Nephron progenitor cell (in vitro differentiated cells): ENCODE data around the gene CACNA1G.
A peak's percentile ranks its signal among the peaks of the same experiment; 100 is the strongest.

Experiments used
- DNase-seq: peaks from one replicate; pipeline ENCODE4 v3.0.0; 2021
- H3K27ac Mint-ChIP-seq: 2 replicates; pipeline ENCODE4 v1.8.0; 2021; ENCODE audit warnings: mild to moderate bottlenecking, moderate library complexity, mixed read lengths
- H3K27me3 Mint-ChIP-seq: 2 replicates; pipeline ENCODE4 v1.8.0; 2021; ENCODE audit warnings: mild to moderate bottlenecking, low read depth, mixed read lengths; ENCODE audit not compliant: poor library complexity
- H3K36me3 Mint-ChIP-seq: 2 replicates; pipeline ENCODE4 v1.8.0; 2021; ENCODE audit warnings: low read depth, mixed read lengths
- H3K4me1 Mint-ChIP-seq: 2 replicates; pipeline ENCODE4 v1.8.0; 2021; ENCODE audit warnings: mixed read lengths
- H3K4me3 Mint-ChIP-seq: 2 replicates; pipeline ENCODE4 v1.8.0; 2021; ENCODE audit warnings: mild to moderate bottlenecking, moderate library complexity, mixed read lengths
- H3K9me3 Mint-ChIP-seq: 2 replicates; pipeline ENCODE4 v1.8.0; 2021; ENCODE audit warnings: mild to moderate bottlenecking, moderate library complexity, mixed read lengths
- TF ChIP-seq, protein P1 (sequence below): fragments of 200-600 bp; sonication (generic); IDR thresholded peaks from 2 replicates; pipeline ENCODE4 v1.5.0; 2021; ENCODE audit warnings: antibody characterized with exemption

The CACNA1G gene

GRCh38 chr17:50615828-50616227 is 55.3 kb downstream of the CACNA1G start:
- Mint-ChIP-seq H3K36me3 (no peaks in the 10 kb centered on the region), H3K4me3 (no peak overlapping the region), H3K27ac (no peak overlapping the region), H3K9me3 (no peaks in the 10 kb centered on the region), H3K27me3 (peaks cover 19% of the 10 kb centered on the region), H3K4me1 (peaks cover 39% of the 10 kb centered on the region)
- TF ChIP-seq, protein P1, sequence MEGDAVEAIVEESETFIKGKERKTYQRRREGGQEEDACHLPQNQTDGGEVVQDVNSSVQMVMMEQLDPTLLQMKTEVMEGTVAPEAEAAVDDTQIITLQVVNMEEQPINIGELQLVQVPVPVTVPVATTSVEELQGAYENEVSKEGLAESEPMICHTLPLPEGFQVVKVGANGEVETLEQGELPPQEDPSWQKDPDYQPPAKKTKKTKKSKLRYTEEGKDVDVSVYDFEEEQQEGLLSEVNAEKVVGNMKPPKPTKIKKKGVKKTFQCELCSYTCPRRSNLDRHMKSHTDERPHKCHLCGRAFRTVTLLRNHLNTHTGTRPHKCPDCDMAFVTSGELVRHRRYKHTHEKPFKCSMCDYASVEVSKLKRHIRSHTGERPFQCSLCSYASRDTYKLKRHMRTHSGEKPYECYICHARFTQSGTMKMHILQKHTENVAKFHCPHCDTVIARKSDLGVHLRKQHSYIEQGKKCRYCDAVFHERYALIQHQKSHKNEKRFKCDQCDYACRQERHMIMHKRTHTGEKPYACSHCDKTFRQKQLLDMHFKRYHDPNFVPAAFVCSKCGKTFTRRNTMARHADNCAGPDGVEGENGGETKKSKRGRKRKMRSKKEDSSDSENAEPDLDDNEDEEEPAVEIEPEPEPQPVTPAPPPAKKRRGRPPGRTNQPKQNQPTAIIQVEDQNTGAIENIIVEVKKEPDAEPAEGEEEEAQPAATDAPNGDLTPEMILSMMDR: no peak
- no peak for DNase-seq

- Mint-ChIP-seq H3K36me3 (no peaks in the 10 kb centered on the region), H3K4me1 (peaks cover 59% of the 10 kb centered on the region), H3K9me3 (no peaks in the 10 kb centered on the region), H3K27ac (no peak overlapping the region), H3K27me3 (peaks cover 29% of the 10 kb centered on the region), H3K4me3 (no peak overlapping the region)
- DNase-seq: no peak
- TF ChIP-seq, protein P1: no peak
Observed at GRCh38 chr17:50618300-50618699, 57.8 kb downstream of the CACNA1G start.

- no peaks in the 10 kb centered on the region for H3K36me3 Mint-ChIP-seq
- H3K4me1 Mint-ChIP-seq: peaks cover 57% of the 10 kb centered on the region
- no peak overlapping the region for H3K4me3 Mint-ChIP-seq
- peaks cover 29% of the 10 kb centered on the region for H3K27me3 Mint-ChIP-seq
- TF ChIP-seq, protein P1: no peak
- no peaks in the 10 kb centered on the region for H3K9me3 Mint-ChIP-seq
- no peak for DNase-seq
- peak overlapping the region; percentile 23 for H3K27ac Mint-ChIP-seq
Observed at GRCh38 chr17:50618941-50619340, 58.4 kb downstream of the CACNA1G start.

- H3K36me3 Mint-ChIP-seq: no peaks in the 10 kb centered on the region
- H3K4me3 Mint-ChIP-seq: no peak overlapping the region
- no peaks in the 10 kb centered on the region for H3K9me3 Mint-ChIP-seq
- peak overlapping the region; percentile 42 for H3K27ac Mint-ChIP-seq
- peaks cover 27% of the 10 kb centered on the region for H3K27me3 Mint-ChIP-seq
- H3K4me1 Mint-ChIP-seq: peaks cover 55% of the 10 kb centered on the region
- TF ChIP-seq, protein P1: no peak
- no peak for DNase-seq
Observed at GRCh38 chr17:50619489-50619888, 59.0 kb downstream of the CACNA1G start.

DNA sequence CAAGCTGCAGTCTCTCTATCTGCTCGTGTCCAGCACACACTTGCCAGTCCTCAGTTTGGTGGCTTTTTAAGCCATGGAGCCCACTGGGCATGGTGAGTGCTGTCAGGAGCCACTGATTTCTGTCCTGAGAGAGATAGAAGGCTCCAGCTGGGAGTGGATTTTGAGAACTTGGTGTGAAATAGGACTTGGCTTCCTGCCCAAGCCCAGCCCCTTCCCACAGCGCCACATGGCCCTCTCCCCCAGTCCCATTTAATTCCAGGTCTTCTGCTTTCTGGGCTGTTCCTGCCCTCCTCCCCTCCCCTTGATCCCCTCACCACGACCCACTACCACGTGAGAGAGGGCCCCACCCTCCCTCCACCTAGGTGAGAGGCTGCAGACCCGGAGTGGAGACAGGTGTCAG is 59.7 kb downstream of the CACNA1G start:
- TF ChIP-seq, protein P1: no peak
- H3K9me3 Mint-ChIP-seq: no peaks in the 10 kb centered on the region
- DNase-seq: no peak
- H3K27me3 Mint-ChIP-seq: peaks cover 22% of the 10 kb centered on the region
- peaks cover 57% of the 10 kb centered on the region for H3K4me1 Mint-ChIP-seq
- H3K4me3 Mint-ChIP-seq: no peak overlapping the region
- no peaks in the 10 kb centered on the region for H3K36me3 Mint-ChIP-seq
- H3K27ac Mint-ChIP-seq: no peak overlapping the region

GRCh38 chr17:50620858-50621257 is 60.3 kb downstream of the CACNA1G start:
- H3K4me1 Mint-ChIP-seq: peaks cover 63% of the 10 kb centered on the region
- no peak overlapping the region for H3K4me3 Mint-ChIP-seq
- peaks cover 22% of the 10 kb centered on the region for H3K27me3 Mint-ChIP-seq
- no peaks in the 10 kb centered on the region for H3K9me3 Mint-ChIP-seq
- no peak overlapping the region for H3K27ac Mint-ChIP-seq
- no peak for DNase-seq
- H3K36me3 Mint-ChIP-seq: no peaks in the 10 kb centered on the region
- TF ChIP-seq, protein P1: peak; percentile 34
